ENCODE results near the gene KRTAP20-4.

KRTAP20-4 gene

GRCh38 chr21:30620522-30620921 lies at the start of gene KRTAP20-4:
KRTAP20-4 (plus strand) TSS chr21:30620627.
- DNase-seq = no peak

- DNase-seq = no peak
Observed at GRCh38 chr21:30577766-30578165, 42.7 kb upstream of the KRTAP20-4 start.

- no peak for DNase-seq
Observed at GRCh38 chr21:30579346-30579745, 41.1 kb upstream of the KRTAP20-4 start.

- DNase-seq = no peak
Observed at GRCh38 chr21:30580132-30580531, 40.3 kb upstream of the KRTAP20-4 start.

GRCh38 chr21:30582870-30583269 lies 37.6 kb upstream of the KRTAP20-4 start:
- DNase-seq = no peak

- no peak for DNase-seq
Observed at GRCh38 chr21:30590297-30590696, 30.1 kb upstream of the KRTAP20-4 start, which contains the start of gene KRTAP22-2. KRTAP22-2 (minus strand) TSS chr21:30590397.

- DNase-seq = no peak
Observed at GRCh38 chr21:30592140-30592539, 28.3 kb upstream of the KRTAP20-4 start, which contains the start of gene KRTAP6-3. KRTAP6-3 (plus strand) TSS chr21:30592440; CDS start chr21:30592446, 6 bp downstream.

GRCh38 chr21:30598802-30599201 lies 21.6 kb upstream of the KRTAP20-4 start, which contains the start of gene KRTAP6-2:
KRTAP6-2 (minus strand) TSS chr21:30598902; CDS start chr21:30598874, 28 bp downstream.
- DNase-seq = no peak

- DNase-seq = no peak
Observed at GRCh38 chr21:30600787-30601186, 19.6 kb upstream of the KRTAP20-4 start, which contains the start of gene KRTAP22-1. KRTAP22-1 (plus strand) TSS chr21:30601087.

- no peak for DNase-seq
Observed at GRCh38 chr21:30605968-30606367, 14.5 kb upstream of the KRTAP20-4 start.

- no peak for DNase-seq
Observed at GRCh38 chr21:30612132-30612531, 8.3 kb upstream of the KRTAP20-4 start.

GRCh38 chr21:30613836-30614235 lies 6.6 kb upstream of the KRTAP20-4 start, which contains the start of gene KRTAP6-1:
KRTAP6-1 (minus strand) TSS chr21:30613930; CDS start chr21:30613904, 26 bp downstream.
- no peak for DNase-seq

GRCh38 chr21:30615199-30615598 lies 5.2 kb upstream of the KRTAP20-4 start:
- DNase-seq = no peak

GRCh38 chr21:30616125-30616524 lies 4.3 kb upstream of the KRTAP20-4 start, which contains the start of gene KRTAP20-1:
KRTAP20-1 (plus strand) TSS chr21:30616425; CDS start chr21:30616455, 30 bp downstream.
- DNase-seq = no peak

- no peak for DNase-seq
Observed at GRCh38 chr21:30620080-30620479, 347 bp upstream of the KRTAP20-4 start.

- no peak for DNase-seq
Observed at GRCh38 chr21:30623362-30623761, 2.9 kb downstream of the KRTAP20-4 start.

- no peak for DNase-seq
Observed at GRCh38 chr21:30625449-30626165, 5.2 kb downstream of the KRTAP20-4 start.

GRCh38 chr21:30628109-30628508 lies 7.7 kb downstream of the KRTAP20-4 start:
- no peak for DNase-seq

GRCh38 chr21:30629200-30629599 lies 8.8 kb downstream of the KRTAP20-4 start:
- no peak for DNase-seq

- DNase-seq = no peak
Observed at GRCh38 chr21:30634906-30635305, 14.5 kb downstream of the KRTAP20-4 start, which contains the start of gene KRTAP20-2. KRTAP20-2 (plus strand) TSS chr21:30635206; CDS start chr21:30635264, 58 bp downstream.

GRCh38 chr21:30638686-30639085 lies 18.3 kb downstream of the KRTAP20-4 start:
- DNase-seq = no peak

- no peak for DNase-seq
Observed at GRCh38 chr21:30642564-30642963, 22.1 kb downstream of the KRTAP20-4 start, which contains the start of gene KRTAP20-3. KRTAP20-3 (plus strand) TSS chr21:30642864.

- no peak for DNase-seq
Observed at GRCh38 chr21:30646904-30647414, 26.5 kb downstream of the KRTAP20-4 start.

- no peak for DNase-seq
Observed at GRCh38 chr21:30652891-30653290, 32.5 kb downstream of the KRTAP20-4 start.

Data from NCI-H187 treated with DMSO at 0.1 percent for 48 hours (cell line).